Measurements from ENCODE around the gene SPTLC2. TPM values are rescaled to one million over a fixed set of nuclear protein-coding genes. Genes with fewer than 3 reads are reported as not detected.

SPTLC2 gene
- total RNA-seq, 1 donor from 2014 or later, result 13.5 TPM

DNA sequence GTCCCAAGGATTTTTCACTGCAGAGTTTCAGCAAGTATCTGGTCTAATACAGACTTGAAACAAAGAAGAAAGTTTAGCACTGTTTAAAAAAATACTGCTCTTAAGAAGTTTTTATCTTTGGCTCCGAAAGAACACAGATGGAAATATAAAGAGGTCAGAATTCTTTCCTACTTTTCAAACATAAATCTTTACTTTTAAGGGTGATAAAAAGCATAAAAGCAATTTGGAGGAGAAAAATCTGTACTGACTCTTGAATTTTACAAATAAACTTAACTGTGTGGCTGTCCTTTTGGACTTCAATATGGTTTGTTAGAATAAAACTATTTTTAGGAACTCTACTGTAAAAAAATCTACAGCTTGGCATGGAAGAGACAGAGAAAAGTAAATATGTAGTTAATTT is 90.2 kb downstream of the SPTLC2 start:
- intact Hi-C loops (cut with DNase I), result no loop called here
- no peak for DNase-seq (ENCODE audit: low spot score)

DNA sequence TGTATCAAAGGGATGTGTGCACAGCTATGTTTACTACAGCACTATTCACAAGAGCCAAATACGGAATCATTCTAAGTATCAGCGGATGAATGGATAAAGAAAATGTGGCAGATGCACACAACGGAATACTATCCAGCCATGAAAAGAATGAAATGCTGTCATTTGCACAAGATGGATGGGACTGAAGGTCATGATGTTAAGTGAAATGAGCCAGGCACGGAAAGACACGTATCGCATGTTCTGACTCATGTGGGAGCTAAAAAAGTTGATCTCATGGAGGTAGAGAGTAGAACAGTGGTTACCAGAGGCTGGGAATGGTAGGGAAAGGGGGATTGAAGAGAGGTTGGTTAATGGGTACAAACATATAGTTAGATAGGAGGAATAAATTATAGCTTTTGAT is 91.9 kb downstream of the SPTLC2 start:
- intact Hi-C loops (cut with DNase I), result no loop called here
- DNase-seq (ENCODE audit: low spot score), result no peak

DNA sequence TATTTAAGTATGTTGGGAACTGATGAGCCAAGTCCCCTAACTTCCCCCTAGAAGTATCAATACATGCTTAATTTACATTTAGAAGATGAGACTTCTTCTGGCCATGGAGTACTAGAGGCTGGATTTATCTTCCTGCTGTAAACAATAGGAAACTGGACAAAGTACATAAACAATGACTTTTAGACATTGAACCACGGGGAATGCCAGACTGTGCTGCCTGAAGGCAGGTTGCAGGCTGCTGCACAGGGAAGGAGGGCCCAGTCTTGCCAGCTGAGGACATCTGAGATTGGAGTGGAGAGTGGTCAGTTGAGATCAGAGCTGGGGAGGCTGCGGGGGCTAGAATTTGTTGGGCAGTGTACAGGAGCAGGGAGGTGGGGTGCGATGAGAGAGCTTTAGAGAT is 93.3 kb downstream of the SPTLC2 start:
- DNase-seq (ENCODE audit: low spot score), result no peak
- intact Hi-C loops (cut with DNase I), result no loop called here

DNA sequence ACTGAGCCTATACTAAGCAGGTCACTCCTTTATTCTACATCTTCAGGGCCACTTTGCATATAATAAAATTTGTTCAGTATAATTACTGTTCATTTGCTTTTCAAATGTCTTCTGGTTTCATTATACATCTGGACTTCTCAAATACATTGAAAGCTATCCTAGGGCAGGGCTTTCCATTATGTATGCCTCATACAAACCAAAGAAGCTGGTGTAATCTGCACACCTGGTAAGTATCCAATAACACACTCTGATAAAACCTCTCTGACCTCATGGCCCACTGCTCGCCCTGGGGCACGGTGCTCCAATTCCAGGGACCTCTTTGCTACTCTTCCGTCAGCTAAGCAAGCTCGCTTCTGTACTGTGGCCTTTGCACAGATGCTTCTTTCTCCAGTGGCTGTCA is 95.9 kb downstream of the SPTLC2 start:
- intact Hi-C loops (cut with DNase I), result no loop called here
- no peak for DNase-seq (ENCODE audit: low spot score)

DNA sequence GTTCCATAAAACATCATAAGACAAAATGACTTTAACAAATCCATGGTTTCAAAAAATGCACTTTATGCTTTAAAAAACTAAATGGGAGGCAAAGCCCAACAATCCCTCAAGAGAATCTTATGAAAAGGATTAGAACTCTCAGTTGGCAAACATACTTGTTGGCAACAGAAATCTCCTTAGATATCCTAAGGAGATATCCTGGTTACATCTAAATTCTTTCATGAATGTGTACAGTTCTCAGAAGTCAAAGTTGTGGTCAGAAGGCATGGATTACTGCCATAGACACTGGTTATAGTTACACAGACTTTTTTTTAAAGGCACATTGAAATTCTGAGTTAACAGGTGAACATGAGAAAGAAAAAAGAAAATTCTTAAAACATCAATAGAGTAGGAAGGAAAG is 100.3 kb downstream of the SPTLC2 start:
- intact Hi-C loops (cut with DNase I), result no loop called here
- no peak for DNase-seq (ENCODE audit: low spot score)

DNA sequence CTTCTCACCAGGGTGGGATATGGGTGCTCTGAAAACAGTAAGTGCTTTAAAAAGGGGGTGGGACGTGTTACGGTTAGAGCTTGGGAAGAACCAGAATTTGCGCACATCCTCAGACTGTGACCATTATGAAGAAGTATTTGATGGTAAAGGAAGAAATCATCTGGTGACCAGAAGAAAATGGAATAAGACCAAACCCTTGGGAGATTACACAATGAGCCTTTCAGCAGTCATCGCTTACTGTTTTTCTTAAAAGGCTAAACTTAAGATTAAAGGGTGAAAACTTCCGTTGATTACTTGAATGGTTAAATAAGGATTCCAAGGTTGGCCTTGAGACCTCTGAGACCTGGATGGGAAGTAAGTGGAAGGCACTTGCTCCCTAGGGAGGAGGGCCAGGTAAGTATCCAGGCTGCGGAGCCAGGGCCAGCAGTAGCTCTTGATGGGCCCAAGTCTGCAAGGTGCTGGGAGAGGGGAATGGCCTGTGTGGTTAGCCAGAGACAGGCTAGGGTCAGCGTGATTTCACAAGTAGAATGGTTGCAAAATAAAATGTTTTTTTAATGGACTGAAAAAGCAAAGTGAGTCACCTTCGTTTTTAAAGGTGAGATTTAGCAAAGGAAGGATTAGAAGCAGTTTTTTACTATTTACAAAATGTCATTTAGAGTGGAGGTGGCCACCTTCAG is 104.8 kb downstream of the SPTLC2 start:
- no peak for DNase-seq (ENCODE audit: low spot score)
- intact Hi-C loops (cut with DNase I), result no loop called here

DNA sequence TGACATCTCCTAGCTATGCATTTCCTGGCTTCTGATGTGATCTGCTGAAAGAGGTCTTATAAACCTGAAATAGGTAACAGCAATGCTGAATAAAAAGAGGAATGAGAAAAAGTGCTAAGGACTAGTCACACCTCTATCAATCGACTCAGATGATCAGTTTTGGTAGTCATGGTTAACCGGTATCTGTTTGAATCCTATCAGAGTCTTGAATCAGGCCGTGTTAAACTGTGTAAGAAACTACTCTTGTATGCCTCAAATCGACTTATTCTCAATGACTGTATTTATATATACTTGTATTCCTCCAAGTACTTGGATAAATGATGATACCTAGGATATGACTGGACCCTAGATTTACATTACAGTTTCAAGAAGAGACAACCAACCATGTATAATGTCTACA is 107.1 kb downstream of the SPTLC2 start:
- intact Hi-C loops (cut with DNase I), result no loop called here
- no peak for DNase-seq (ENCODE audit: low spot score)

DNA sequence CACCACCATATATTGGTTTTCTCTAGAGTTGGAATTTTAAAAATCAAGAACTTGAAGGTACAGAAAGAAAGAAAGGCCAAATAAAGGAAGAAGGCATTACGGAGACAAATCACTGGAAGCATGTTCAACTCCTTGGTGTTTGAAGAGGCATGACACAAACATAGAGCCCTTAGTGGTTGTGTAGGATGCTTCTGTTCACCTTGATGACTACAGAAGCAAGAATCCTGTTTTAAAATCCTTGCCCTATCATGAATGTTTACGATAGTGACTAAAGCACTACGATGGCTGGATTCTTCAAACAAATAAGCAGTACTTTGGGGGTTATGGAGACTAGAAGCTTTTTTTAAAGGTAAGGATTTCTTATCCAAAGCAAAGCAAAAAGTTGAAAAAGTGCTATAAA is 107.6 kb downstream of the SPTLC2 start:
- intact Hi-C loops (cut with DNase I), result no loop called here
- DNase-seq (ENCODE audit: low spot score), result no peak

DNA sequence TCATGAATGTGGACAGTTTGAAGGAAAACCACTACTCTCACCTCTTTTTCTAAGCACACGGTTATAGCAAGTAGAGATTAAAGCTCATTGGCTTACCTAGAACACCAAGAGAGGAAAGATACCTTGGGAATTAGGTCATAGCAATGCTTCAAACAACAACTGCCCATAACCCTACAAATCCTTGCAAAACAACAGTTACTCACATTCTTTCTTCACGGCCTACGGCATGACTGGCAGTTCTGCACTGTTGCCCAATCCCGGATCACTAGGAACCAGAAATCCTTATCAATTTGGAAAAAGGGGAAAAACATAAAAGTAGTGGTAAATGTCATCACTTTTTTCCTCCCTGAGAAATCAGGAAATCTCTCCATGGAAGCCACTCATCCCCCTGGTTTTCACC is 108.2 kb downstream of the SPTLC2 start:
- intact Hi-C loops (cut with DNase I), result no loop called here

DNA sequence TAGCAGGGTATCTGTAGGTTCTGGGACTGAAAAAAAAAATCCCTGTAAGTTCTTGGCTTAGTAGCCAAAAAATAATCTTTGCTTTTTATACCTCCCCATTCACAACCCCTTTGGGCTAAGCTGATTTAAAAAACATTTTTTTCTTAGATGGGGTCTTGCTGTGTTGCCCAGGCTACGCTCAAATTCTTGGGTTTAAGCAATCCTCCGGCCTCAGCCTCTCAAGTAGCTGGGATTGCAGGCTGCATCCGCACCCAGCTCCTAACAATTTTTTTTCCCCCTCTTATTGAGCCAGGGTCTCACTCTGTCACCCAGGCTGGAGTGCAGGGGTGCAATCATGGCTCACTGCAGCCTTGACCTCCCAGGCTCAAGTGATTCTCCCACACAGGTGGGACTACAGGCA is 108.7 kb downstream of the SPTLC2 start:
- intact Hi-C loops (cut with DNase I), result no loop called here
- DNase-seq (ENCODE audit: low spot score), result no peak

More for the DNA sequence above, 108.2 kb downstream of the SPTLC2 start:
- DNase-seq (ENCODE audit: low spot score), result no peak

DNA sequence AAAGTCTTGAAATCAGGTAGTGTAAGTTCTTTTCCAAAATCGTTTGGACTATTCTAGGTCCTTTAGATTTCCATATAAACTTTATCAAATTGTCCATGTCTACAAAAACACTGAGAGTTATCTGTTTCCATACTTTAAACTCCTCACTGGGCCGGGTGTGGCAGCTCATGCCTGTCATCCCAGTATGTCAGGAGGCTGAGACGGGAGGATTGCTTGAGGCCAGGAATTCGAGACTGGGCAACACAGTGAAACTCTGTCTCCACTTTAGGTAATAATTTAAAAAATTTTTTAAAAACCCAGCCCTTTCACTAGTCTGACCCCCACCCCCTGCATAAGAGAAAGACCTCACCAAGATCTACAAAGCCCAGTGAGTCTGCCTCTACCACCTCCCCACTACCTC is 111.4 kb downstream of the SPTLC2 start:
- intact Hi-C loops (cut with DNase I), result no loop called here
- peak; percentile 15 for DNase-seq (ENCODE audit: low spot score)

DNA sequence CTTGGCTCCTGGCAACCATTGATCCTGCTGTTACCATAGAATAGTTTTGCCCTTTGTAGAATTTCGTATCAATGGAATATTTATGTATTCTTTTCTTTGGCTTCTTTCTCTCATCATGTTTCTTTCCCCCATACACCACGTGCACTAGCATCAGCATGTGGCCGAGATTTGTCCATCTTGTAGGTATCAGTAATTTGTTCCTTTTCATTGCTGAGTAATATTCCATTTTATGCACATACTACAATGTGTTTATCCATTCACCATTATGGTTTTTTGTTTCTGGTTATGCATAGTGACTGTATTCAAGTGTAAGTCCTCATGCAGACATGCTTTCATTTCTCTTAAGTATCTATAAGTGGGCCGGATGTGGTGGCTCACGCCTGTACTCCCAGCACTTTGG is 113.3 kb downstream of the SPTLC2 start:
- intact Hi-C loops (cut with DNase I), result no loop called here
- peak; percentile 15 for DNase-seq (ENCODE audit: low spot score)

DNA sequence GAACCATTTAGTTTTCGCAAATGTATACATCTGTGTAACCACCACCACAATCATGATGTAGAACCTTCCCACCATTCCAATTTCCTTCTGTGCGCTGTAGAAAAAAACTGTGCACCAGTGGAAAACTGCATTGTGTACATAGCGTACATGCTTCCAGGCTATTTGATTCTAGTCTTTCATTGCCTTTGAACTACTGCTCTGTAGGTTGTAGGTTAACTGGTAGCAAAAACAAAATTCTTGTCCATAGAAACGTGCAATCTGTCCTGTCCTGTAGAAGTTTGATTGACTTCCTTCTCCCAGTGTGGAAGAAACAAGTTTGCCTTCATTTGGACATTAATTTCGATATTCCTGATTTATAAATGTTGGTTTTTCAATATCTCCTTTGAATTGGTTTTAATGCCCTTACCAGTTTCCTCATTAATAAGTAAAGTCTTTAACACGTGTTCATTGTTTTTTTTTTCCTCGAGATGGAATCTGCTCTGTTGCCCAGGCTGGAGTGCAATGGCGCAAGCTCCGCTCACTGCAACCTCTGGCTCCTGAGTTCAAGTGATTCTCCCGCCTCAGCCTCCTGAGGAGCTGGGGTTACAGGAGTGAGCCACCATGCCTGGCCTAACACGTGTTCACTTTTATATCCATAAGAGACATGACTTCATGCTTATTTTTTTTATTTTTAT is 114.2 kb downstream of the SPTLC2 start:
- peak; percentile 0 for DNase-seq (ENCODE audit: low spot score)
- intact Hi-C loops (cut with DNase I), result no loop called here

DNA sequence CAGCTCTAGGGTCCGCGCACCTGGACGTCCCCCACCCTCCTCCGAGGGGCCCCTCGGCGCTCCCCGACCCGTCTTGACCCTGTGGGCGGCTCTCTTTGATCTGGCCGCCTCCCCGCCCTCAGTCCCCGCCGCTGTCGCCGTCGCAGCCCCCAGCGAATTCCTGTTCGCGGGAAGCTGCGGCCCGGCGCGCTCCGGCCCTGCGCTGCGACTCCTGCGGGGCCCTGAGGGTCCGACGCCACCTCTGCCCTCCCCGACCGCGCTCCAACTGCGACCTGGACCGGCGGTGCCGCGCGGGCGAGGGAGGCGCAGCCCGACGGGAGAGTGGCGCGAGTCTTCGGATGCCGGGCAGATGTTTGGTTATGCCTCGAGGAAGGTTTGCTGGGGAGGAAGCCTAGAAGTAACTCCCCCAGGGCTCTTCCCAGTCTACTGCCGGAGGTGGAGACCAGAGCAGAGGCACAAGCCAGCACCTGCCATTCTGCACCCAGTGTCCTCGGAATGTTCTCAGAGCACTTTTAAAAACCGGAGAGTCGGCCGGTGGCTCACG is 117.4 kb downstream of the SPTLC2 start:
- DNase-seq (ENCODE audit: low spot score), result peak; percentile 43
- intact Hi-C loops (cut with DNase I), result no loop called here

DNA sequence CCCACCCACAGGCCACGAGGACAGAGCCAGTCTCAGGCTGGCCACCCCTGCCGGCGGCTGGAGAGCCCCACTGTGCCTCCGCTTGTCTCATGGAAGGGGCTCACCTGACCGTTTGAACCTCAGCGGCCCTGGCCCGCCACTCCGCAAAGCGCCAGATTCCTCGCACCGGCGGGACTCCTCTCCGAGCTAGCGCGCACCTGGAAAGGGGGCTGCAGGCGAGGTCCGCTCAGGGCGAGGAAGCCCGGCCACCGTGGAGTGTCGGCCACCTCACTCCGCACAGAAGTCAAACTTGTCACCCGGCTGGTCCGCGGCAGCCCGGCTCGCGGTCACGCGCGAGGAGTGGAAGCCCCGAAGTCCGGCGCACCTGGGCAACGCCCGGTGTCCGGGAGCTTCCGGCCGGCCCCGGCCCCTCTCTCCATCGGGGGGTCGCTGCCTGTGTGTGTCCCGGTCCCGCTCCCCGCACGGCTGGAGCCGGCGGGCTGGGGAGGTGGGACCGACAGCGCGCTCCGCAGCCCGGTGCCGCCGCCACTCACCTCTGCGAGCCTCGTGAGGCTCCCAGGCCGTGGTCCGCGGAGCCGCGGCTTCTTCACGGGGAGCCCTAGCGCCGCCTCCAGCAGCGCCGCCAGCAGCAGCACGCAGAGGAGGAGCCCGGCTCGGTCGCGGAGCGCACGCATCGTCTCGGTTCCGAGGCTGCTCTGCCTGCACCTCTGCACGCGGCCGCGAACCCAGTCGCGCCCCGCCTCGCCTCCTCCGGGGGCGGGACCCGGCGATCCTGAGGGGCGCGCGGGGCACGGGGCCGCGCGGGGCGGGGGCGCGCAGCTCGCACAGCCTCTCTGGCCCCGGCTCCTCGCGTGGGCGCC is 118.1 kb downstream of the SPTLC2 start, which contains the start of gene ISM2:
ISM2 (minus strand) TSS at position 697 of the 860 bp plus-strand sequence; CDS start at position 674, 23 bp downstream.
- DNase-seq (ENCODE audit: low spot score), result peak; percentile 71
- intact Hi-C loops (cut with DNase I), result no loop called here

DNA sequence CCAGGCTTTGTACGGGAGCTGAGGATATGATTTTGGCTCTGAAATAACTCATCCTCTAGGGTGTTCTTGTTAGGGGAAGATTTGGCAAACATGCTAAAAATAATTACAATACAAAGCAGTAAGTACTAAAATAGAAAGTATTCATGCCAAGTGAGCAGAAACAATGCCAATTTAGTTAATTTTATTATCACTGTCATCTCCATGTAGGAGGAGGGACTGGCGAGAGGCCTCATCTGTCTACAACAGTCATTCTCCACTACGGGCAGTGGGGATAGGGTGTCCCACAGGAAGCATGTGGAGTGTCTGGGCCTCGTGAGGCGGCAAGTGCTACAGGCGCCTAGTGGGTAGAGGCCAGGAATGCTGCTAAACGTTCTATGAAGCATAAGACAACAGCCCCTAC is 121.1 kb downstream of the SPTLC2 start:
- intact Hi-C loops (cut with DNase I), result no loop called here
- DNase-seq (ENCODE audit: low spot score), result no peak

DNA sequence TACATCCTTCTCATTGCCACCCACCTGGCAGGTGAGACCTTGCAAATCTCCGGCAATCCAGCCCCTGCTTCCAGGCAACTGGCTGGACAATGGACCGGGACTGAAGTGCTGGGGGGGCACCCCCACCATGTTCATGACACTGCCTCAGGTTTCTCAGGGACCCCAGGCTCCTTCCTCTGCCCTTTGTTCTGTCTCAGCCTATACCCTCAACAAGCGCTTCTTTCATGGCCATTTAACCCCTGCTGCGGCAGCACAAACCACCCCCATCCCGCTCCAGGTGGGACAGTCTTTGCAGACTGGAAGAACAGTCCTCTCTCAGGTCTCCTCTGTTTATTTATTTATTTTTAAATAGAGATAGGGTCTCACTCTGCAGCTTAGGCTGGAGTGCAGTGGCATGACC is 125.4 kb downstream of the SPTLC2 start:
- no peak for DNase-seq (ENCODE audit: low spot score)
- intact Hi-C loops (cut with DNase I), result no loop called here

DNA sequence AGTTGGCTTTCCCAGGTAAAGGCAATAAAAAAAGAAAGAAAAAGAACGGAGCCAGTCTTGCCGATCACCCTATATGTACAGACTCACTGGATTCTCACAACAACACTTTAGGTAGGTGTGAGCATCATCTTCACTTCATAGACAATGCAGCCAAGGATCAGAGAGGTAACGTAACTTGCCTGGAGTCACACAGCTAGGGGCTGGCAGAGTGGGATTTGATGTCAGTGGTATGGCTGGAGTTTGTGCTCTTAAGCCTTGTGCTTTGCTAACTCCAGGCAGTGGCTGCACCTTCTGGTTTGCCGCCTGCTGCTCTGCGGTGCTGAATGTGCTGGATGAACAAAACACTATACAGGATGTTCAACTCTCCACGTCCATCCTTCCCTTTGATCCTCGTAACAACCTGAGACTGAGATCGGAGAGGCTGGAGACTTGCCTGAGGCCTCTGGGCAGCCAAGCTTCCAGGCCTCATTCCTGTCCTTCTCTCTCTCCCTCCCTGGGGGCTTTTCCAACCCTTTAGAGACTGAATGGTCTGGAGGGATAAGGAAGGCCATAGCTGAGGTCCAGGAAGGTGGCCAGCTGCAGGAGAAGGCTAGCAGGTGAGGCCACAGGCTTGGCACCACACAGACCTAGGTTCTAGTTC is 126.0 kb downstream of the SPTLC2 start:
- intact Hi-C loops (cut with DNase I), result no loop called here
- no peak for DNase-seq (ENCODE audit: low spot score)

DNA sequence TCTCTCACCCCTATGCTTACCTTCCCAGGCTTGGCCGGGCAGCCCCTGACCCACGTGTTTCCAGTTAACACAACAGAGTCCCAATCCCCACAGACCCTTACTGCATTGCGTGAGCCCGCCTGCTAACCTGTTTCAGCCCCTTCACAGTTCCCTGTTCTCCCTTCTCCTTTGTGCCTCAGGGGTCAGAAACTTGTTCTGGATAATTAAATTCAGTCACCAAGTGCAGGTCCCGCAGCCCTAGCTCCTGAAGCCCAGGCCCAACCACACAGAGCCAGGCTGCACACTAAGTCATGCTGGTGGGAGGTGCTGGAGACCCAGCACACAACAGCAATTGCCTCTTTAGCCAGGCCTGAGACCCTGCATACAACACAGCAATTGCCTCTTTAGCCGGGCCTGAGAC is 127.4 kb downstream of the SPTLC2 start:
- DNase-seq (ENCODE audit: low spot score), result no peak
- intact Hi-C loops (cut with DNase I), result no loop called here

DNA sequence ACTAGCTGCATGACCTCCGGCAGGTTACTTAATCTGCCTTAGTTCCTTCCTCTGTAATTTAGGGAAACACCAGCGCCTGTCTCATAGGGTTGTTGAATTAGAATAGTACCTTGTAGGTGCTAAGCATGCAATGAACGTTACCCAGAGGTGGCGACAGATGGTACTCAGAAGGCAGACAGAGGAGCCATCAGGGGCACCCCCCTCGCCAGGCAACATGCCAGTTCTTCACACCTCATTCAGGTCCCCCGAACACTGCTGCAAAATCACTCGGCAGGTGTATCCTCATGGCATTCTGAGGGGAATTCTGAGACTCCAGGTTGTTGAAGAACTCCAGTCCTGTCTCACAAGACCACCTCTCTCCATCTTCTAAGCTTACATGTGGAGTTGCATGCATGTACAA is 127.9 kb downstream of the SPTLC2 start:
- no peak for DNase-seq (ENCODE audit: low spot score)

More for the DNA sequence above, 127.9 kb downstream of the SPTLC2 start:
- intact Hi-C loops (cut with DNase I), result no loop called here

Measured in cardiac septum (tissue), 1 donor.